SK-N-SH (cell line): ENCODE measurements around the gene GMPR.

Experiments
- CTCF ChIP-seq: fragments of 200-600 bp; sonication (generic); IDR thresholded peaks from 2 replicates; pipeline ENCODE4 v1.6.1; 2017; ENCODE audit warnings: antibody characterized with exemption, mild to moderate bottlenecking, moderate library complexity
- EP300 ChIP-seq, 2 experiments: IDR thresholded peaks; 2 replicates each; pipeline versions ENCODE4 v1.4.0 to v1.6.1; 2012; ENCODE audit warnings: borderline replicate concordance in 1 of 2, low read depth in 1 of 2, low read length in 1 of 2
- EZH2phosphoT487 ChIP-seq: fragments of 200-600 bp; sonication (generic); IDR thresholded peaks from 2 replicates; pipeline ENCODE4 v1.6.1; 2017; ENCODE audit warnings: low read depth, mixed run types, mild to moderate bottlenecking, antibody characterized with exemption, moderate library complexity, borderline replicate concordance
- FOXJ3 ChIP-seq: sonication (generic); formaldehyde crosslinking; IDR thresholded peaks from 2 replicates; pipeline ENCODE4 v1.5.1; 2020; ENCODE audit warnings: mild to moderate bottlenecking, missing genetic modification reagents
- FOXM1 ChIP-seq: IDR thresholded peaks from 2 replicates; pipeline ENCODE4 v1.4.0; 2012; ENCODE audit warnings: low read depth, mild to moderate bottlenecking
- IRF3 ChIP-seq: fragments of 150-350 bp; IDR thresholded peaks from 2 replicates; pipeline ENCODE4 v1.6.1; 2016; ENCODE audit warnings: mild to moderate bottlenecking, low read depth, low read length
- MAX ChIP-seq: IDR thresholded peaks from 2 replicates; pipeline ENCODE4 v1.4.0; 2012; ENCODE audit warnings: low read depth
- MXI1 ChIP-seq: IDR thresholded peaks from 2 replicates; pipeline ENCODE4 v1.6.1; 2012; ENCODE audit warnings: mild to moderate bottlenecking, low read depth, low read length, improper control_type of control experiment
- POLR2AphosphoS5 ChIP-seq: IDR thresholded peaks from 2 replicates; pipeline ENCODE4 v1.6.1; 2012; ENCODE audit warnings: low read depth, low read length
- TAF1 ChIP-seq: IDR thresholded peaks from 2 replicates; pipeline ENCODE4 v1.6.1; 2012; ENCODE audit warnings: low read depth, mild to moderate bottlenecking, low read length, moderate library complexity, borderline replicate concordance
- USF1 ChIP-seq: IDR thresholded peaks from 2 replicates; pipeline ENCODE4 v1.4.0; 2012; ENCODE audit warnings: low read depth, borderline replicate concordance
- USF2 ChIP-seq: fragments of 150-350 bp; IDR thresholded peaks from 2 replicates; pipeline ENCODE4 v1.6.1; 2017; ENCODE audit warnings: antibody characterized with exemption, low read length, low read depth, borderline replicate concordance
- YY1 ChIP-seq: IDR thresholded peaks from 2 replicates; pipeline ENCODE4 v1.4.0; 2012; ENCODE audit warnings: low read depth, mild to moderate bottlenecking
- ZBTB33 ChIP-seq: IDR thresholded peaks from 2 replicates; pipeline ENCODE4 v1.4.0; 2012; ENCODE audit warnings: low read depth, borderline replicate concordance

- TF ChIP-seq CTCF (no peak), MXI1 (no peak), FOXM1 (no peak), YY1 (no peak), FOXJ3 (CRISPR knock-in tag) (no peak), IRF3 (no peak), USF1 (no peak), EP300 (IDR thresholded peaks at IDR 0.05; ENCODE audit: borderline replicate concordance in 1 of 2, low read depth in 1 of 2, low read length in 1 of 2) (no peak), POLR2AphosphoS5 (no peak), EZH2phosphoT487 (no peak), USF2 (no peak), TAF1 (no peak), ZBTB33 (no peak), MAX (no peak)
These were observed 46.1 kb downstream of the GMPR start for GRCh38 chr6:16284472-16284871.
